HG02678 (cell line): ENCODE results near the gene PWWP2B.

Experiments used
- ATAC-seq: cut with Tn5 transposase; IDR thresholded peaks from one replicate; pipeline ENCODE4 v1.9.1; 2021; ENCODE audit warnings: mild to moderate bottlenecking, moderate library complexity; ENCODE audit not compliant: unreplicated experiment

Gene PWWP2B

DNA sequence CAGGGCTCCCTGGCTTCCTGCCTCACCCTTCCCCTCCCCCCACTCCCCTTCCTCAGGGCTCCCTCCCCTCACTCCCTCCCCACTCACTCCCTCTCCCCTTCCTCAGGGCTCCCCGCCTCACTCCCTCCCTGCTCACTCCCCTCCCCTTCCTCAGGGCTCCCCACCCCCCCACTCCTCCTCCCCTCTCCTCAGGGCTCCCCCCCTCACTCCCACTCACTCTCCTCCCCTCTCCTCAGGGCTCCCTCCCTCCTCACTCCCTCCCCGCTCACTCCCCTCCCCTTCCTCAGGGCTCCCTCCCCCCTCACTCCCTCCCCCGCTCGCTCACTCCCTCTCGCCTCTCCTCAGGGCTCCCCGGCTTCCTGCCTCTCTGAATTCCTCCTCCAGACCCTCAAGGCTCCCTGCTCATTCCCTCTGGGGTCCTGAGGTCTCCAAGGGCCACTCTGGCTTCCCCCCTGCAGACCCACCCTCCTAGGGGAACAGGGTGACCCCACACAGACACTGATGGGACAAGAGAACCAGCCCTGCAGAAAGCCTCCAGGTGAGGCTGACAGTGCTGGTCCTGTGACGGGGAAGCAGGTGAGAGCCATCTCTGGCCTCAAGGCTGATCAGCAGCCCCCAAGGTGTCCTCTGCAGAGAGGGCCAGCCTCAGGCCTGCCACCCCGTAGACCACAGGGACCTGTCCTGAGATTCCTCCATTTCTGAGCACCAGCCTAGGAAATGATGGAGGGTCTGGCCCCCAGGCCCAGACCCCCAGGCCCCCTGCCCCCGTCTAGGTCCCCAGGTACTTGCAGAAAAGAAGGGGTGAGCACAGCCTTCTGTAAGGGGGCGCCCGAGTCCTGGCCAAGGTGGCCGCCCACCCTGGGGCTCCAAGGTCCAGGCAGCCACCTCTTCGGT lies 47.2 kb downstream of the PWWP2B start:
- no peak for ATAC-seq

DNA sequence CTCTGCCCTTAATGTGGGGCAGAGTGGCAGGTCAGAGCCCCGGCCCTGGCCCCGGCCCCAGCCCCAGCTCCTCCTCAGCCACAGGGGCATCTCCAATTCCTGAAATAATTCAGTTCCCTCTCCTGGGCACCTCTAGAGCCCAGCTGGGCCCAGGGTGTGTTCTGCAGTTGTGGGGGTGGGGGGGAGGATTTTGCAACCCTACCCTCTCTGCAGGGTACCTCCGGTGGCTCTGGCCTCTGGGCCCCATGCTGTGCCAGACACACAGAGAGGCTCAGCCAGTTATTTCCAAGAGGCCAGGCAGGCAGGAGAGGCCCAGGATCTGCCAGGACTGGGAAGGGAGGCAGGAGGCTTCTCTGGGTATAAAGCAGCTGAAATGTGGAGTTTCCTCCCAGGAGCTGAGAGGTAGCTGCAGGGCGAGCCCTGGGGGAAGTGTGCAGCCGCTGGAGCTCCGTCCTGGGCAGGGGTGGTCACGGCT lies 47.9 kb downstream of the PWWP2B start:
- ATAC-seq, result no peak

DNA sequence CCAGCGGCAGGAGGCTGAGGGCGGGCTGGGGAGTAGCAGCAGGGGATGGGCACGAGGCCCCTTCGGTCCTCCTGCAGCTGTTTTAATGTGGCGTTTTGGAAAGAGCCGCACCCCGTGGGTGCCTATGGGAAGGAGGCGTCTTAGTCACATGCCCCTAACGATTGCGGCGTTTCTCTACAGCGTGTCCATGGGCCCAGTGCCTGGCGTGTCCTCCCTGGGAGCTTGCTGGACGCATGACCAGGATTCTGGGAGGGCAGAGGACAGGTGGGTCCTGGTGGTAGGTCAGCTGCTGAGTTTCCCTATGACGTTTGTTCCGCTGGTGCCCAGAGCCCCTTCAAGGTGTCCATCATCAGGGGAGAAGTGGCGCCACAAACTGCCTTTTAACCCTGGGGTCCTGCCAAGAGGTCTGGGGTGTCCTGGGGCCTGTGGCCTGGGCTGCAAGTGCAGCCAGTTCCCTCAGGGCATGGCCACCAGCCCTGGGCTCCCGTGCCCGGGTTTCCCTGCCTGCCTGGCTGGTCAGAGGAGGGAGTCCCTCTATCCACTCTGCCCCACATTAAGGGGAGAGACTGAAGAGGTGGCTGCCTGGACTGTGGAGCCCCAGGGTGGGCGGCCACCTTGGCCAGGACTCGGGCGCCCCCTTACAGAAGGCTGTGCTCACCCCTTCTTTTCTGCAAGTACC lies 48.7 kb downstream of the PWWP2B start:
- no peak for ATAC-seq

DNA sequence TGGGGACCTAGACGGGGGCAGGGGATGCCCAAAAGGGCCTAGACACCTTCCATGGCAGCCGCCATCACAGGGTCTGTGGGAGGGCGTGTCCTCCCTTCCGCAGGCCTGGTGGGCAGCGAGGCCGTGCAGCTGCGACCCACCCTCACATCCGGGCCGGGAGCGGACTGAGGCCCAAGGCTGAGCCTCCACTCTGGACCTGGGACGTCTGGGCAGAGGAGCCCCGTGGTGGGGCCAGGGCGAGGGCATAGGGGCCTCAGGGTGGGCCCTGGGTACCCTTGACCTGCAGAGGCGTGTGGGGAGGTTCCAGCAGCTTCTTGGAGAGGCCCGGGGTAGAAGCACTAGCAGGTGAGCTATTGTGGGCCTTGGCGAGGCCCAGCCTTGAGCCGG lies 49.2 kb downstream of the PWWP2B start:
- ATAC-seq, result no peak

DNA sequence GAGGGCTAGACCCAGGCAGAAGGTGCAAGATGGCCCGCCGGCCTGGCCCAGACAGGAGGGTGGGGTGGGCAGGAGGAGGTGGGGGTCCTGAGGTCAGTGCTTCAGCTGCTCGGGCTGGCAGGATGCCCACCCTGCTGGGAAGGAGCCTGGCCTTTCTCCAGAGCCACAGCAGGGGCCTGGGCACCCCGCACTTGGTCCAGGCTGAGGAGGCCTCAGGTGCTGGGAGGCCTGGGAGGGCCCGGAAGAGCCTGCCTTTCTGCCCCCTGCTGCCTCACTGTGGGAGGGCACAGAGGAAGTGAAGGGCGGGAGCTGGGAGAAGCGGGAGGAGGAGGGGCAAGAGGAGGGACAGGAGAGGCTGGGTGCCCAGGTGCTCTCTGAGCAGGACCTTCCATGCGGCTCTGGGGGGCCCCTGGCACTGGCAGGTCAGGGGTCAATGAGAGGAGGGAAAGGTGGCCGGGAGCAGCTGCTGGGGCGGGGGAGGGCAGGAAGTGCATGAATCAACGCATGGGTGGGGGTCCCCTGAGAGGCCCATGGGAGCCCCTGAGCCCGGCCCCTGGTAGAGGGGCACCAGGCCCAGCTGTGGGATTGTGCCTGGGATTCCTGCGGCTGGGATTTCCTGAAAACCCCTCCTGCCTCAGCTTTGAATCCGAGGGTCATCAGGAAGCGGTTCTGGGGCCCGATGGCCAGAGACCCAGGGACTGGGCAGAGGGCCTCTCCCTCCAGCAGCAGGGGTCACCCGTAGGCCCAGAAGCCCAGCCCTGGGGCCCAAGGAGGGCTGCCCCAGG lies 49.9 kb downstream of the PWWP2B start:
- ATAC-seq, result peak; percentile 62

DNA sequence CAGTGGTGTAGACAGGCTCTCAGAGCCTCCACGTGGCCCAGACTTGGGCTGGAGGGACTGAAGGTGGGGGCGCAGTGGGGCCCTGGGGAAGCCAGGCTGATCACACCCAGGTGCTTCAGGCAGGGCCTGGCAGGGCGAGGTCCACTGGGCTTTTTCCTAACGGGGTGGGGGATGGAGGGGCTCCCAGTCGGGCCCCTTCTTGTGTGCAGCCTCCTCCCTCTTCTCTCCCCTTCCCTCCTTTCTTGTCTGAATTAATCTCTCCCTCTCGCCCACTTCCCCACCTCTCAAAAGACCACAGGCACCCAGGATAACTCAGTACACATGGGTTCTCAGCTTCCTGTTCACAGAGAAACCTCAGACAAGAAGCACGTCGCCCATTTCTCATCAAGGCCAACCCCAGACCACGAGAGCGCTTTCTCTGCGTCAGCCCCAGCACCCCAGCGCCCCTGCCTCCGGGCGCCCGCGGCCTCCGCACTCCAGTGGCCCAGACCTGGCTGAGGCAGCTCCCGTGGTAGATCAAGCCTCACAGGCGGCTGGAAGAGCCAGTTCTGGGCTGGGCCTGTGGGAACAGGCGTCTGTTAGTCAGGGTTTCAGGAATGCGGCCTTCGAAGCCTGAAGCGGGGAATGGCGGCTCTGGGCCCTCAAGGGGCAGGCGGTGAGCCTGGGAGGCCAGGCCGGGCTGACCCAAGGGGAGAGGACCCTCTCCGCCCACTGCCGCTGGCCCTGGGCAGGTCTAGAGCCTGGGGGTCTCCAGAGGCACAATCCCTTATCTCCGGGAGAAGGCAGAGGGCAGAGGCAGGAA lies 50.6 kb downstream of the PWWP2B start:
- no peak for ATAC-seq

DNA sequence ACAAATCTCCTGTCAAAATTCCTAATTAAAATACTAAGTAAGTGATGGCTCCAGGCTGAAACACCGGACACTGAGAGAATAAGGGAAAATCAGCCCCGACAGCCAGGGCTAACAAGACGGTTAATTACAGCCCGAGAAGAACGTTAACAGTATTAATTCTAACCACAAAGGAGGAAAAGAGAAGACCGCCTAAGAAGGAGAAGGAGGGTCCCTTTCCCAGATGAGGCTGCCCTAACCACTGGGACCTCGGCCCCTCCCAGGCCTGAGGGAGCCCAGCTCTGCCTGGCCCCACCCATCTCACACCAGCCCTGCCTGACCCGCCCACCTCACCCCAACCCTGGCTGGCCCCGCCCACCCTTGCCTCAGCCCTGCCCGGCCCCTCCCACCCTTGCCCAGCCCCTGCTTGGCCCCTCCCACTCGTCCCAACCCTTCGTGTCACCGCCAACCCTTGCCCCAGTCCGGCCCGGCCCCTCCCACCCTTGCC lies 51.3 kb downstream of the PWWP2B start:
- no peak for ATAC-seq

DNA sequence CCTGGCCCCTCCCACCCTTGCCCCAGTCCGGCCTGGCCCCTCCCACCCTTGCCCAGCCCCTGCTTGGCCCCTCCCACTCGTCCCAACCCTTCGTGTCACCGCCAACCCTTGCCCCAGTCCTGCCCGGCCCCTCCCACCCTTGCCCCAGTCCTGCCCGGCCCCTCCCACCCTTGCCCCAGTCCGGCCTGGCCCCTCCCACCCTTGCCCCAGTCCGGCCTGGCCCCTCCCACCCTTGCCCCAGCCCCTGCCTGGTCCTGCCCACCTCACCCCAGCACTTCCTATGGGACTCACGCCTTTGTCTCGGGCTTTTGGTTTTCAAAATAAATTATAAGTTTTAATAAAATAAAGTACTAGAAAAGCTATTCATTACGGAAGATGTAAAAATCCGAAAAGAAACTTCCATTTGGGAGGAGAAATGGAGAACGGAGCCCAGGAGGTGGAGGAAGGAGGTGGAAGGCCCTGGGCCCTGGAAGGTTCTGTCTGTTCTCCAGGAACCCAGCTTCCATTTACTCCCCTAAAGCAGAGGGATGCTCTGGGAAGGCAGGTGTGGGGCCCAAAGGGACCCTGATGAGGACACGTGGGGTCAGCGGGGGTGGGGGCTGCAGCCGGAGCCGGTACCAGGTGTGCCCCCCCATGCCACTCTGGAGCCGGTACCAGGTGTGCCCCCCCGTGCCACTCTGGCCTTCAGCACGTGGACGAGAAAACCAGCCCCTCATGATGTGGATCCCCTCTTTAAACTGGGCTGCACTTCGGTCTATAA lies 52.2 kb downstream of the PWWP2B start:
- no peak for ATAC-seq

DNA sequence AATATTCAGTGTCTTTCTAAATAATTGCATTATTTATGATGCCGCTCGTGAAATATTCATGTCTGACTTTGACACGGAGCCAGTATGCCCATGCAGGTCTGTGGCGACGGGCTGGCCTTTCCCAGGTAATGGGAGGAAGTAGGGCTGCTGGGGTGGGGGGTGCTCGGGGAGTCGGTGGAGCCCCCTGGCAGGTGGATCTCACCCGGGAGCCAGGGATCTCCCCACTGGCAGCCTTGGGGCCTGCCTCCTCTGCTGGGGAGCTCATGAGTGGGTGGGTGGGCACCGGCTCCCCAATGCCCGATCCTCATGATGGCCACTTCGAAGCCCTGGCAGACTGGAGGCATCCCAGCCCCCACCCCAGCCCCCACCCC lies 52.8 kb downstream of the PWWP2B start:
- no peak for ATAC-seq

DNA sequence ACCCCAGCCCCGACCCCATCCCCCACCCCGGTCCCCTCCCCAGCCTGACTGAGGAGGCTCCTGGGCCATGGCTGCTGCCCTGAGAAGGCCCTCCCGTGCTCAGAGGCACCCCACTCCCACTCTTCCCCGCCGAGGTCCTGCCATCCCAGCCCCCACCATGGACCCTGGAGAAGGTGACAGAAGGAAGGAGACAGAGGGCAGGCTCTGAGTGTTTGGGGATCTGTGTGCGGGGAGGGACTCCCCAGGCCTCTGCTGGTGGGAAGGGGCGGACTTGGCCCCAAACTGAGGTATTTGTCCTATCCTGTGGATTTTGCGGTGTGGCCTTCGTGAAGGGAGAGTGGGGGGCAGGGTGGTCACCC lies 53.4 kb downstream of the PWWP2B start:
- no peak for ATAC-seq

DNA sequence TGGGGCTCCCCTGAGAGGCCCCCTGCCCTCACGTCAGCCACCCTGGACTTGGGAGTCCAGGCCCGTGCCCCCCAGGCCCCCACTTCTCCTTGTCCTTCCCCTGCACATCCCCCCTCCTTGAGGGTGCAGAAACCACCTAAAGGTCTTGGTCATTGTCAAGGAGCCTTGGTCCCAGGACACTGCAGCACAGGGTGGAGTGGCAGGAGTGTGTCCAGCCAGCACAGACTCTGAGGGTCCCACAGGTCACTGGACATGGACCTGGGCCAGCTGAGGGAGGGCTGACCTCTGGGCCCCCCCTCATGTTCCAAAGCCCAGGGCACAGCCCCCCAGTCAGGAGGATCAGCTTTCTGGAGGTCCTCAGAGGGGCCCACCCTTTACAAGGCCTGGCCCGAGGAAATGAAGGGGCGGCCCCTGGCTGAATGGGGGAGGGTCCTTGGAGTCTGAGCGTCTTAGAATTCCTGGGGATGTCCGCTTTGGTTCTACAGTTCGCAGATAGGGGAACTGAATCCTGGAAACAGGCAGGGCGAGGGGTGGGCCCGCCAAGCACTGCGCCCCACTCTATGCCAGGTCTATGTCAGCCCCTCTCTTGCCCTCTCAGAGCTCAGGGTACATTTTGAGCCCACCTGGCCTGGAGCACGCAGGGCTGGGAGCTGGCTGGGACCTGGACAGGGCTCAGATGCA lies 54.0 kb downstream of the PWWP2B start:
- ATAC-seq, result no peak

DNA sequence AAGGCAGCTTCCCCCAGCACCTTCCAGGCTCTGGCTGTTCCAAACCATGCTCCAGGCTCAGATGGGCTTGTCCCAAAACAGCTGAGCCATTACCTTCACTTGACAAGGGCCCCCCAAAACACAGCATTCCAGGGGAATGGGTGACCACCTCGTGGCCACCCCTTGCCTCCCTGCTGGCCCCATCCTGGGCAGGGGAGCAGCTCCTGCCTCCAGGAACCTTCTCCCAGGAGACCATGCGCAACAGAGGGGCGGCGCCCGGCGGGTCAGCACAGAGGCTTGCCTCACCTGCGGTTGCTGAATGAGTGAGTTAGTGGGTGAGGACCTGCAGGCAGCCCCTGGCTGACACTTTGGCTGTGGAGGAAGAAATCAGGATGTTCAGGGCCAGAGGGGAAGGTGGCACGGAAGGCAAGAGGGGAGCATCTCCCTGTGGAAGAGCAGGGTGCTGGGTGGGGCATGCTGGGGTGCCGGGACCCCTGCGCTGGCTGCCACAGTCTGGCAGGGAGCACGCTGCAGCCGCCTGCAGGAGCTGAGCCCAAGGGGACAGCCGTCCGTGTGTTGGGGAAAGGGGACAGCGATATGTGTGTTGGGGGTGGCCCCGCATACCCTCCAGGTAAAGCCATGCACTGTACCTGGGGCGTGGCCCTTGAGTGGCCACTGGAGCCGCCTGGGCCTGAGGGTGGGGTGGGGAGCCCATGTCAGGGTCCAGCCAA lies 54.7 kb downstream of the PWWP2B start:
- no peak for ATAC-seq

DNA sequence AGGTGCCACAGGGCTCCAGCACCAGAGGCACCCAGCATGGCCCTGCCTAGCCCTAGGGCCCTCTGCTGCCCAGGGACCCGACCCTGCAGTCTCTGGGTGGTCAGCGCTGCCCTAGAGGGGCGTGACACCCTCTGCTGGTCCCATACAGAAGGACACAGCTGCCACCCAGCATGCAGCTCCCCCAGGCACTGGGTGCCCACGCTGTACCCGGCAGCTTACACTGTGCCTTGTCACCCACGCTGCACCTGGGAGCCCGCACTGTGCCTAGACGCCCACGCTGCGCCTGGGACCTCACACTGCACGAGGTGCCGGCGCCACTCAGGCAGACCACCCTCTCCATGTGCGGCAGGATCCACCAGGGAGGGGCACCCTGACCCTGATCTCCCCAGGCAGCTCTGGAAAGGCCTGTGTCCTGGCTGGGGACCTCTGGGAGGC lies 55.2 kb downstream of the PWWP2B start:
- ATAC-seq, result no peak

DNA sequence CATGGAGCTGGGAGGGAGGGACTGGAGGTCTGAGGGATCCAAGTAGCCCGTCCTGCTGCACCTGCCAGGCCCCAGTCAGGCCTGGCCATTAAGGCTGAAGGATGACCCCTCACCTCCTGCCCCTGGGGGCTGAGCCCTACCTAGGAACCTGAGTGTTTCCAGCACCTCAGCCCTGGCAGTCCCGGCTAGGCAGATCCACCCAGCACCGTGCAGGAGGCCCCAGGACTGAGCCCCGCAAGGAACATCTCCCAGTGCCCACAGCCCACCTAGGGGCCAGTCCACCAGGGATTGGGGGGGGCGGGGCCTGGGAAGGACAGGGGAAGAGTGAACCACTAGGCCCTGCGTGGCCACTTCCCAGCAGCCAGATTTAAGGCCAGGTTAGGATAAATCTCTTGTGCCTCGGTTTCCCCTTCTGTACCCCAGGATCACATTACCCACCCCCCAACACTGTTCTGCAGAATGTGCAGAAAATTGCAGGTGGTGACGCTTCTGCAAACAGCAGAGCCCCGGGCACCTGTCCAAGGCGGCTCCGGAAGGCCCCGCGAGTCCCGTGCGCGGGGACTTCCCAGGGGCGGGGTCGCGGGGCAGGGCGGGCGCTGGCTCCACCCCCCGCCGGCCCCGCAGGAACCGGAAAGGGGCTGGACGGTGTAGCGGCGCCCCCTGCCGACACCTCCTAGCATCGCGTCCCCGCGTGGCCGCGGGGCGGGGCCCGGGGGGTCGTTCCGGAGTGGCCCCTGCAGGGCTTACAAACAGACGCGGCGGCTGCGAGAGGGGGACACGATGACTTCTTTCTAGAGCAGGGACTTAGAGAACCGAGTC lies 55.9 kb downstream of the PWWP2B start:
- ATAC-seq, result peak; percentile 84

DNA sequence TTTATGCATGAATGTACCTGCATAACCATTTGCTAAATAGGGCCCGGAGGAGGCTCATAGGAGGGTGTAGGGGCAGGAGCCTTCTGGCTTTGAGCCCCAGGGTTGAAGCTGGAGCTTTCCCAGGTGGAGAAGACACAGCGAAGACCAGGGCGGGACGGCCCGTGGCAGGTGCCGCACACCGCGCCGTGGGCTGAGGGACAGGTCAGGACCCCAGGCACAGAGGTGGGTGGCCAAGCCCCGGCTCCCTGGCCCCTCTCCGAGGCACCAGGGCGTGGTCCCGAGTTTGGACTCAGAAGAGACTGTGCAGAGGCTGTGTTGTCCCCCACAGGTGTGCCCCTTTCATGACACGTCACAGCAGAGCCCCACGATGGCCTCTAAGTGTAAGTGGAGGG lies 56.5 kb downstream of the PWWP2B start:
- ATAC-seq, result no peak

DNA sequence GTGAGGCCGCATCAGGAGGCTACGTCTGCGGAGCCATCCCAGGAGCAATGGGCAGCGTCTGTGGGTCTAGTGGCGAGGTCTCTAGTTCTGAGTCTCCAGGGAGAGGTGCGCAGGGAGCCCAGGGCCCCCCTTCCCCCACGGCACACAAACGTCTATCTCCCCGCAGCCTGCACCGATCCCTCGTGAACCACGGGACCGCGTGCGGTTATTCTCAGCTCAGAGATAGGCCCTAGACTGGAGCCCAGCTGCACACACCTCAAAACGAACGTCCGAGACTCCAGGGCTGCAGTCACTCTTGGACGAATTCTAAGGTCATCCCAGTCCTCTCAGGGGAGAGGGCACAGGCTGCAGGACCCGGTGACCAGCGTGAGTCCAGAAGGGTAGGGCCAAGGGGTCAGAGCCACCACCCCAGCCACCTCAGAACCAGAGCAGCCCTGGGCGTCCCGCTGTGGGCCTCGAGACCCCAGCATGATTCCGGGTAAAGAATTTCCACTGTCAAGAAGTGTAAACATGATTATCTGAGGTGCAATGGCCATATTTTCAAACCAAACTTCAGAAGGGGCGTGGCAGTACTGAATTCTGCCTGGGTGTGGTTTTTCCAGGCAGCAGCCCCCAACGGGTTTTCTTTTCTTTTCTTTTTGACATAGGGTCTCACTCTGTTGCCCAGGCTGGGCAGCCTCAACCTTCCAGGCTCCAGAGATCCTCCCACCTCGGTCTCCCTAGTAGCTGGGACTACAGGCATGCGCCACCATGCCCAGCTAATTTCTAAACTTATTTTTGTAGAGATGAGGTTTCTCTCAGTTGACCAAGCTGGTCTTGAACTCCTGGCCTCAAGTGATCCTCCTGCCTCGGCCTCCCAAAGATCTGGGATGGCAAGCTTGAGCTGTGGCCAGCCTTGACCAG lies 57.5 kb downstream of the PWWP2B start:
- ATAC-seq, result no peak

DNA sequence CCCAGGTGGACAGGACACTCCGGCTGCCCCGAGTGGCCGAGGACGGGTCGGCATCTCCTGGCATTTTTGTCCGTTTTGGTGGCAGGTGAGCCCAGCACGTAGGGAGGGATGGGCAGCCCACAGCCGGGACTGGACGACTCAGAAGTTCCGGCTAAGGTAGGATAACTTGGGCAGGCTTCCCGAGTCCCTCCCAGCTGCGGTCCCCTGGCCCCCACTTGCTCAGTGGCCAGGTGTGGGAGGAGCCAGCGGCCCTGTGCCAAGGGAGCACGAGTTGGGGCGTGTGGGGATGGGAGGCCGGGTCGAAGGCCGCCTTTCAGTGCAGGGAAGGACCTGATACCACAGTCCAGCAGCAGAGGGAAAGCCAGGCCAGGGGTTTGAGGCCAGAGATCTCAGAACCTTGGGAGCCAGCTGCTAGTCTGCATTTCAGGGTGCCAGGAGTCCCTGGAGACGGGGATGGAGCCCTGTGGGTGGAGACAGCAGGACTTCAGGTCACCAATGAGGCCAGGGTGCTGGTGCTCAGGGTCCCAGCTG lies 58.5 kb downstream of the PWWP2B start:
- ATAC-seq, result no peak
